ENCODE results near the gene CHD9NB.

GRCh38 chr16:53034306-53034705 is 18.4 kb downstream of the CHD9NB start:
- TF ChIP-seq CTCF (IDR thresholded peaks at IDR 0.05 in 4 of 5, conservative IDR thresholded peaks at IDR 0.05 in 1 of 5) = no peak
- TF ChIP-seq POLR2A (IDR thresholded peaks at IDR 0.05) = no peak
